KMS-11 (cell line): Measurements from ENCODE around the gene TBCE.

ENCODE experiments used
- H2AFZ ChIP-seq: fragments of 200-600 bp; sonication (generic); 2 replicates; pipeline ENCODE4 v1.6.1; 2016; ENCODE audit warnings: antibody characterized with exemption, mixed run types, low read depth
- H3K27ac ChIP-seq: fragments of 200-600 bp; sonication (generic); 2 replicates; pipeline ENCODE4 v1.6.1; 2016; ENCODE audit warnings: mild to moderate bottlenecking, mixed run types
- H3K27me3 ChIP-seq: fragments of 200-600 bp; sonication (generic); 2 replicates; pipeline ENCODE4 v1.6.1; 2017; ENCODE audit warnings: mild to moderate bottlenecking, low read depth, mixed run types, moderate library complexity; ENCODE audit not compliant: insufficient read depth
- H3K36me3 ChIP-seq: fragments of 200-600 bp; sonication (generic); 2 replicates; pipeline ENCODE4 v1.6.1; 2017; ENCODE audit warnings: mild to moderate bottlenecking, mixed run types; ENCODE audit not compliant: insufficient read depth
- H3K4me1 ChIP-seq: fragments of 200-600 bp; sonication (generic); 2 replicates; pipeline ENCODE4 v1.6.1; 2016; ENCODE audit warnings: mild to moderate bottlenecking, low read depth, mixed run types; ENCODE audit not compliant: poor library complexity, severe bottlenecking
- H3K4me2 ChIP-seq: fragments of 200-600 bp; sonication (generic); 2 replicates; pipeline ENCODE4 v1.7.0; 2016; ENCODE audit warnings: mild to moderate bottlenecking, mixed run types
- H3K4me3 ChIP-seq: fragments of 200-600 bp; sonication (generic); IDR thresholded peaks from 2 replicates; pipeline ENCODE4 v1.6.1; 2017; ENCODE audit warnings: low read depth, low read length, mixed read lengths; ENCODE audit not compliant: insufficient read depth
- H3K79me2 ChIP-seq: fragments of 200-600 bp; sonication (generic); 2 replicates; pipeline ENCODE4 v1.6.1; 2016; ENCODE audit warnings: low read depth, mixed run types; ENCODE audit not compliant: insufficient read depth
- H3K9ac ChIP-seq: fragments of 200-600 bp; sonication (generic); 2 replicates; pipeline ENCODE4 v1.6.1; 2016; ENCODE audit warnings: mild to moderate bottlenecking, mixed run types
- H4K20me1 ChIP-seq: fragments of 200-600 bp; sonication (generic); 2 replicates; pipeline ENCODE4 v1.6.1; 2016; ENCODE audit warnings: mild to moderate bottlenecking, mixed run types; ENCODE audit not compliant: insufficient read depth
- CTCF ChIP-seq: fragments of 200-600 bp; sonication (generic); conservative IDR thresholded peaks from 2 replicates; pipeline ENCODE4 v1.6.1; 2017; ENCODE audit warnings: low read depth, mild to moderate bottlenecking, antibody characterized with exemption, low read length, moderate library complexity, mixed read lengths

Gene TBCE

GRCh38 chr1:235450433-235450832 lies 83.2 kb downstream of the TBCE start:
- H3K27me3 ChIP-seq, result no peaks in the 10 kb centered on the region
- H4K20me1 ChIP-seq, result no peaks in the 10 kb centered on the region
- no peaks in the 10 kb centered on the region for H3K79me2 ChIP-seq
- no peaks in the 10 kb centered on the region for H3K4me1 ChIP-seq
- no peak overlapping the region for H3K4me2 ChIP-seq
- H3K27ac ChIP-seq, result no peak overlapping the region
- no peak for TF ChIP-seq CTCF
- H3K9ac ChIP-seq, result no peak overlapping the region
- peaks cover 2% of the 10 kb centered on the region; the same call in 1 of the 2 replicates for H3K36me3 ChIP-seq
- H3K4me3 ChIP-seq, result no peak overlapping the region
- H2AFZ ChIP-seq, result no peak overlapping the region

- Histone ChIP-seq H3K4me2 (no peak overlapping the region), H3K79me2 (no peaks in the 10 kb centered on the region), H3K9ac (no peak overlapping the region), H3K4me1 (no peaks in the 10 kb centered on the region), H2AFZ (no peak overlapping the region), H3K4me3 (no peak overlapping the region), H3K27me3 (no peaks in the 10 kb centered on the region), H4K20me1 (no peaks in the 10 kb centered on the region), H3K27ac (no peak overlapping the region), H3K36me3 (peaks cover 2% of the 10 kb centered on the region; the same call in 1 of the 2 replicates)
- no peak for TF ChIP-seq CTCF
Observed at GRCh38 chr1:235450886-235451483, 83.8 kb downstream of the TBCE start.

- no peaks in the 10 kb centered on the region for H3K4me1 ChIP-seq
- H3K27me3 ChIP-seq, result no peaks in the 10 kb centered on the region
- no peak overlapping the region for H3K4me2 ChIP-seq
- no peaks in the 10 kb centered on the region for H3K36me3 ChIP-seq
- no peaks in the 10 kb centered on the region for H3K79me2 ChIP-seq
- H3K27ac ChIP-seq, result no peak overlapping the region
- no peak overlapping the region for H2AFZ ChIP-seq
- H4K20me1 ChIP-seq, result no peaks in the 10 kb centered on the region
- no peak overlapping the region for H3K9ac ChIP-seq
- H3K4me3 ChIP-seq, result no peak overlapping the region
- TF ChIP-seq CTCF, result no peak
Observed at GRCh38 chr1:235454021-235454420, 86.8 kb downstream of the TBCE start.

GRCh38 chr1:235455097-235455496 lies 87.9 kb downstream of the TBCE start:
- Histone ChIP-seq H3K4me1 (no peaks in the 10 kb centered on the region), H3K4me3 (no peak overlapping the region), H3K27me3 (no peaks in the 10 kb centered on the region), H3K9ac (no peak overlapping the region), H3K36me3 (no peaks in the 10 kb centered on the region), H3K79me2 (no peaks in the 10 kb centered on the region), H4K20me1 (no peaks in the 10 kb centered on the region), H3K4me2 (no peak overlapping the region), H3K27ac (no peak overlapping the region), H2AFZ (no peak overlapping the region)
- TF ChIP-seq CTCF, result no peak
